ENCODE measurements around the gene TRMU.
"Not testable (repeated sequence)": the region's sequence is repeated elsewhere in the genome, so short reads cannot be mapped to it uniquely, and the experiment has no call there.

Gene TRMU

GRCh38 chr22:46300491-46300890, 35.0 kb upstream of the TRMU start:
- DNase-seq = no peak

- DNase-seq = no peak
Observed at GRCh38 chr22:46303347-46303965, 32.1 kb upstream of the TRMU start.

GRCh38 chr22:46308283-46308988, 27.1 kb upstream of the TRMU start:
- DNase-seq = no peak

DNA sequence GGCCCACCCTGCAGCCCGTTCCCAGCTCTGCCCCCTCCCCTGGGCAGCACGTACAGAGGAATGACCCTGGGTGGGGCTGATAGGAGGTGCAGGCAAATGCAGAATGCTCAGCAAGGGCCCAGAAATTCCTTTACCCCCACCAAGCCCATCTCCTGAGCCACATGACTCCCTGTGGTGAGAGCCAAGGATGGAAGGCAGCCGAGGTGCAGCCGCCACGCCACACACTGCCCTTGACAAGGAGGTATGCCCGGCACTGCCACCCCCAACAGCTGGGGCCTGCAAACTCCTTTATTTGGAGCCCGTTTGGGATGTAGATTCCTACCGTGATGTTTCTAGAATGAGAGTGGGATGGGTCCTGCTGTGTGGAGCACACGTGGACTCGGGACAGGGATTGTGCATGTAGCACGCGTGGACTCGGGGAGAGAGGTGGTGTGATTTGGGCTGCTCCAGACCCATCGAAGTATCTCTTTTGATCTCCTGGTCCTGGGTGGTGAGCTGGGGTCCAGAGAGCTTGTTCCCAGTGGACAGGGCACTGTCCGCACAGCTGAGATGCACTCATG, 25.9 kb upstream of the TRMU start:
- DNase-seq = no peak

DNA sequence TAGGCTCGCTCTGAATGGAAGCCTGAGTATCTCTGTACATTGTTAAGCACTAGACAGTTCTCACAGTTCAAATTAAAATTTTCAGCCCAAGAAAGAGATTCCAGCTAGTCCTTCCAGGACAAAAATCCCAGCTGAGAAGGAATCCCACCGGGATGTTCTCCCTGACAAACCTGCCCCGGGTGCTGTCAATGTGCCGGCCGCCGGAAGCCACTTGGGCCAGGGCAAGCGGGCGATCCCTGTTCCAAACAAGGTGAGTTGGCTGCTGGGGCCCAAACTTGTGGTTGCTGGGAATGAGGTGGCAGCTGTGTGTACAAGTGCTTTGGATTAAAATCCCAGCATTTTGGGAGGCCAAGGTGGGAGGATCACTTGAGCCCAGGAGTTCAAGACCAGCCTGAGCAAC, 23.5 kb upstream of the TRMU start:
- no peak for DNase-seq

GRCh38 chr22:46312848-46313247, 22.7 kb upstream of the TRMU start:
- not testable (repeated sequence) for DNase-seq

DNA sequence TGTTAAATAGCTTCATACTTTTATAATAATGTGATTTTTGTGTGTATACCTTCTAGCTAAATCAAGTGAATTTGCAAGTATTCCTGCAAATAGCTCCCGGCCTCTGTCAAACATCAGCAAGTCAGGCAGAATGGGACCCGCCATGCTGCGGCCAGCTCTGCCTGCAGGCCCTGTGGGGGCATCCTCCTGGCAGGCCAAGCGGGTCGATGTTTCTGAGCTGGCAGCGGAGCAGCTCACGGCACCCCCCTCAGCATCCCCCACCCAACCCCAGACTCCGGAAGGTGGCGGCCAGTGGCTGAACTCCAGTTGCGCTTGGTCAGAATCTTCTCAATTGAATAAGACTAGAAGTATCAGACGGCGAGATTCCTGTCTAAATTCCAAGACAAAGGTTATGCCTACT, 19.5 kb upstream of the TRMU start:
- DNase-seq = no peak

DNA sequence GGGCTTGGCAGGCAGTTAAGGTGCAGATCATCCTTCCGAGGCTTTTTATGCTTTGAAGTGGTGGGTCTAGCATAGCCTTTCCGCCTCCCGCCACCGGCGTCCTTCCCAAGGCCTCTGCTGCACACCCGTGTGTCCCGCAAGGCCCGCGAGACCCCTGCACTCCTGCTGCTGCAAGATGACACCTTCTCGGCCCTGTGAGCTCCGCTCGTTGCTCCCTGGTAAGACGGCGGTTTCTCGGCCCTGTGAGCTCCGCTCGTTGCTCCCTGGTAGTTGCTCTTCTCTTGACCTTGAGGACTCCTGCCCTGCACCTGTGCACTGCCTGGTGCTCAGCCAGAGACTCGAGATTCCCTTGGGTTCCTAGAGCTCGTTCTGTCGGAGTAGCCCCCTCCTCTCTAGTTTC, 17.9 kb upstream of the TRMU start:
- DNase-seq = no peak

DNA sequence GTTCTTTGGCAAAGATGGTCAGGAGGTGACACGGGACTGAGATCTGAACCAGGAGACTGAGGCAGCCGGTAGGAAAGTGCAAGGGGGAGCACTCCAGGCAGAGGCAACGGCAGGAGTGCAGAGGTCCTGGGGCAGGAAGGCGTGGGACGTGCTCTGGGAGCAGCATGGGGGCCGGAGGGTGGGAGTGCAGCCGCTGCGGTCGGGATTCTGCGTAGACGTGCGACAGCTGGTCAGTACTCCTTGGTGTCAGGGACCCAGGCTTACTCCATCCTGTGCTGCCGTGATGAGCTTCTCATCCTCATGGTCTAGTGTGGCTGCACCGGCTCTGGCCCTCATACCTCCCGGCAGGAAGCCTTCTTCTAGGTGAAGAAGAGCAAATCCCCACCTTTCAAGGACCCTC, 16.9 kb upstream of the TRMU start:
- no peak for DNase-seq

- no peak for DNase-seq
Observed at GRCh38 chr22:46319319-46319718, 16.2 kb upstream of the TRMU start.

DNA sequence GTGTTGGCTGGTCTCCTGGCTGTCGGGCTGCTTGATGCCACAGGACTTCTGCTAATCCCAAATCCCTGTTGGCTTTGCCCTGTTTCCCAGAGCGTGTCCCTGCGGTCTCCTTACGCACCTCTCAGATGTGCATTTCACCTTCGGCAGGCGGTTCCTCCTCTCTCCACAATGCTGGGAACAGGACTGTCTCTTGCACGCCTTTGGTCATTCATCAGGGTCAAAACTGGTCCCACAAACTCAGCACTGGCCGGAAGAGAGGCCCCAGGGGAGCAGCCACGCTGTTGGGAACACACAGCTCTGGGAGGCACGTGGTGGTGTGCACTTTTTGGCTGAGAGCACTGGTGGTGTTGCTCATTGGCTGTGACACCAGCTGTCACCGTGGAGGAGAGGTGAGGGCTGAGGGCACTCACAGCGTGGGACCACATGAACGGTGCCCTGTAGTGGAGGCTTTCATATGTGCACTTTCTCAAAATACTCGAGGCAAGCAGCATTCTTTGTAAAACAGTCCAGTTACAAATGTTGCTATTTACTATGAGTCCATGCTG, 15.3 kb upstream of the TRMU start:
- no peak for DNase-seq

DNA sequence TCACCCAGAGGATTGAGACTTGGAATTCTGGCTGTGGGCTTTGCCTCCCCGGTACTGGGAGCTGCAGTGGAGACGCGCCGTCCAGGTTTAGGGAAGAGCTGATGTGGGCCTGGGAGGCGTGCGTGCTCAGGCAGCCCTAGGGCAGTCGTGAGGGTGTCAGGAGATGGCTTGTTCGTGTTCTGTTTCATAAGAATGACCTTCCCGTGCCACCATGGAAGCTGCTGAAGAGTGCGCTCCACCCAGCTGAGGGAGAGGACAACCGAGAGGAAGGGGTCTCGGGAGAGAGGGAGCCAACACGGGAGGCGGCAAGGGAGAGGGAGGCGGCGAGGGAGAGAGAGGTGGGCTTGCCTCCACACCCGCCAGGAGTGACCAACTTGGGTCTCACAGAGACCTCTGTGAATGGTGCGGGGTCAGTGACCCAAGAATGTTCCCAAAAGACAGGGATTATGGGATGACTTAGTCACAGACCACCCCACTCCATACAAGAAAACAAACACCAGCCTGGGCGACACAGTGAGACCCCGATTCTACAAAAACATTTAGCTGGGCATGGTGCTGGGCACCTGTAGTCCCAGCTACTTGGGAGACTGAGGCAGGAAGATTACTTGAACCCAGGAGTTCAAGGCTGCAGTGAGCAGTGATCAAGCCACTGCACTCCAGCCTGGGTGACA, 14.7 kb upstream of the TRMU start:
- DNase-seq = no peak

DNA sequence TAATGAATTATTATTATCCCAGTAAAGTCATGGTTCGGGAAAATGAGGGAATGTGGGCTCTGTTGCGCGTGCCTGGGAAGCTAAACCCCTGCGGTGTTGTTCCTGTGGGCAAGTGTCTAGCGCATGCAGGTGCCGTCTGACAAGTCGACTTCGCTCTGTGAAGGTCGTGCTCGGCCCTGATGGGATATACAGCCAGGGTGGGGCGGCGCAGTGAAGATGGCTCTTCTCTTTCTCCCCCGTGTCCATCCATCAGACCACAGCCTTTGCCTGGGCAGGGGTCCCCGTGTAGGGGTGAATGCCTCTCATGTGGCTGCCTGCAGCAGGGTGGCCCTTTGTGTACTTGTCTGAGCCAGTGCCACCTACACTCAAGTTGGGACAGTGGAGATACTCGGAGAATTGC, 12.8 kb upstream of the TRMU start:
- DNase-seq = no peak

DNA sequence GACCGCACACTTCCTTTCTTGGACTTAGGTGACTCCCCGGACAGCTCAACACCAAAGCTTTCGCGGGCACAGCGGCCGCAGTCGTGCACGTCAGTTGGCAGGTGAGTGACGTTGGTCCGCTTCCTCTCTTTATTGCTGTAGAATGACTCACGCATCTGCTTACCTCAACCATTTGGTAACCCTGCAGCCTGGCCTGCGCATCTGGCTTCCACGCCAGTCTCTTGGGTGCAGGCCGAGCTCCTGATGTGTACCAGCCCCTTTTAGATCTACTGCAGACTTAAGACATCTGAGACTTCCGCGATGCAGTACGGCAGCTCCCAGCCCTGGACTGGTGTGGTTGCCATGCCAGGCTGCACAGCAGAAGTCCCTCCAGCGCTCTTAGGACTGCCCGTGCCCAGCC, 12.4 kb upstream of the TRMU start:
- no peak for DNase-seq

GRCh38 chr22:46326066-46326680, 9.3 kb upstream of the TRMU start:
- DNase-seq = no peak

DNA sequence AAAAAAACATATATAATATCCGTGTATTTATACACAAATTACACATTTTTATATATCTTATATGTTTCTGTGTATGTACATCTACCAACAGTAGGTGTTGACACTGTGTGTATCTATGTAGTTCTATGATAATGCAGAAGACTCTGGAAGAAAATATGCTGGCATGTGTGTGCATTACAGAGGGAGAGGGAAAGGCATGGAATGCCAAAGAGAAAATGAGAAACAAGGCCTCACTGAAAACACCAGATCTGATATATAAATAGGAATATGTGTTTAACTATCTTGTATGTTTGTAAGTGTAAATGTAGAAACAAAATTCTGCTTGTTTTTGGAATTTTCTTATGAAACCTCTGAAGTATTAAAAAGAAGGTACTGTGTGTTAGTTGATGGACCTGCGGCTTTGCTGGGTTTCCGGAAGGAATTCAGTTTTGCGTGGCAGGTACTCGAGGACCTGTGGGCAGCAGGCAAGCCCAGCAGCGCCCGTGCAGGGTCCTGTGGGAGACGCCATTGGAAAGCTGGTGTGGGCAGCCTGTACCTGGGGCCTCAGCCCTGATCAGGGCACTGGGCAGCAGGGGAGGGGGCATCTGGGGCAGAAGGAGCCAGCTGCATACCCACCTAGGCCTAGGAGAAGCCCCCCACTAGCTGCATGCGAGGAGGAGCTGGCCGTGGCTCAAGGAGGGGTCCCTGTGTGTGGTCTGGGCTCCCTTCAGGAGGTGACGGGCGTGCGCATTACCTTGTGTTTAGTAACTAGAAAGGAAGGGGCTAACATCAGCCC, 7.6 kb upstream of the TRMU start:
- no peak for DNase-seq

GRCh38 chr22:46328797-46329196, 6.7 kb upstream of the TRMU start:
- no peak for DNase-seq

DNA sequence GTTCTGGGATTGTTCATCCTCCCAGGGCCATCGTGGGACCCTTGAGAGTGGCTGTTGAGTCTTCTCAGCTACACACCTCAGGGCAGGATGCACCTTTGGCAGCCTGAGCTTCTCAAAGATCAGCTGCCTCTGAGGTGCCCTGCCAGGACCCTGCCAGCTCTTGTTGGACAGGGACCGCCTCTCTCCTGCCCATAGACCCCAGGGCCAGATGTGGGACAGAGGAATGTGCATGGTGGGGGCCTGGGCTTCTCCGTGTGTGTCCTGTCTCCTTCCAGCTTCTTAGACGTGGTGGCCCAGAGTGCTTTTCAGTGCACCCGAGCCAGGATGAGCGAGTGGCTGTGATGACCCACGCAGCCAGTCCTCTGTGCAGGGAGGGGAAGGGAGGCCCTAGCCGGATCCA, 5.9 kb upstream of the TRMU start:
- DNase-seq = no peak

- no peak for DNase-seq
Observed at GRCh38 chr22:46330426-46330825, 5.1 kb upstream of the TRMU start.

GRCh38 chr22:46331496-46331895, 4.0 kb upstream of the TRMU start:
- DNase-seq = no peak

- DNase-seq = no peak
Observed at GRCh38 chr22:46336119-46337078, 885 bp downstream of the TRMU start.

All from CD4-positive, alpha-beta T cell treated with Interleukin-1 beta for 1 hour (primary cell).